PFSK-1 (cell line): Measurements from ENCODE around the gene SYT6.

Source experiments
- FOXP2 ChIP-seq: optimal IDR thresholded peaks from 2 replicates; pipeline ENCODE3; 2011; ENCODE audit warnings: borderline replicate concordance, control low read depth, inconsistent platforms; ENCODE audit not compliant: insufficient read depth; ENCODE audit errors: extremely low read length, extremely low read depth
- POLR2AphosphoS5 ChIP-seq: IDR thresholded peaks from 2 replicates; pipeline ENCODE4 v1.6.1; 2012; ENCODE audit warnings: low read depth, mild to moderate bottlenecking, control low read depth, low read length, moderate library complexity
- REST ChIP-seq, 2 experiments: IDR thresholded peaks; 2 replicates each; pipeline versions ENCODE4 v1.6.1 to v1.8.0; 2011 to 2012; ENCODE audit warnings: low read depth in 2 of 2, low read length in 2 of 2, control low read depth in 1 of 2, inconsistent platforms in 1 of 2, mild to moderate bottlenecking in 1 of 2, moderate library complexity in 1 of 2; ENCODE audit not compliant: insufficient read depth in 1 of 2
- SIN3A ChIP-seq: IDR thresholded peaks from 2 replicates; pipeline ENCODE4 v1.6.1; 2012; ENCODE audit warnings: mild to moderate bottlenecking, low read length, moderate library complexity, borderline replicate concordance; ENCODE audit not compliant: insufficient read depth
- TAF1 ChIP-seq: IDR thresholded peaks from 2 replicates; pipeline ENCODE4 v1.6.1; 2012; ENCODE audit warnings: low read length, control low read depth, borderline replicate concordance; ENCODE audit not compliant: insufficient read depth

Gene SYT6

GRCh38 chr1:114152508-114153260 is 985 bp downstream of the SYT6 start:
- TF ChIP-seq REST (IDR thresholded peaks at IDR 0.05; ENCODE audit: insufficient read depth in 1 of 2, low read depth in 2 of 2, low read length in 2 of 2): no peak
- TF ChIP-seq POLR2AphosphoS5: no peak
- TF ChIP-seq SIN3A: no peak
- no peak for TF ChIP-seq TAF1
- no peak for TF ChIP-seq FOXP2

- TF ChIP-seq REST (IDR thresholded peaks at IDR 0.05; ENCODE audit: insufficient read depth in 1 of 2, low read depth in 2 of 2, low read length in 2 of 2) (no peak), TAF1 (no peak), FOXP2 (no peak), SIN3A (no peak), POLR2AphosphoS5 (no peak)
Measured at GRCh38 chr1:114152089-114152507, 1.6 kb downstream of the SYT6 start.

- TF ChIP-seq FOXP2: no peak
- no peak for TF ChIP-seq POLR2AphosphoS5
Measured at GRCh38 chr1:114150016-114150415, 3.7 kb downstream of the SYT6 start.

GRCh38 chr1:114149211-114149610 is 4.5 kb downstream of the SYT6 start:
- TF ChIP-seq SIN3A (no peak), FOXP2 (no peak), TAF1 (no peak), POLR2AphosphoS5 (no peak), REST (IDR thresholded peaks at IDR 0.05; ENCODE audit: insufficient read depth in 1 of 2, low read depth in 2 of 2, low read length in 2 of 2) (no peak)

GRCh38 chr1:114145504-114146151 is 8.0 kb downstream of the SYT6 start:
- TF ChIP-seq SIN3A (no peak), FOXP2 (no peak), REST (IDR thresholded peaks at IDR 0.05; ENCODE audit: insufficient read depth in 1 of 2, low read depth in 2 of 2, low read length in 2 of 2) (no peak), TAF1 (no peak), POLR2AphosphoS5 (no peak)
